B cell (primary cell): ENCODE data around the gene TNRC6C. TPM values are rescaled to one million over a fixed set of nuclear protein-coding genes. Genes with fewer than 3 reads are reported as not detected.

Experiments
- ATAC-seq: fragments of 200-7000 bp; cut with Tn5 transposase; one replicate; pipeline ENCODE4 v1.10.0; 2021; ENCODE audit warnings: low read depth, mild to moderate bottlenecking, moderate number of reproducible peaks, moderate library complexity
- CTCF ChIA-PET: fragments of 350-600 bp; sonication (Branson Sonifier 250); formaldehyde crosslinking; loops from one replicate; lab custom pipeline; 2021; ENCODE audit warnings: antibody characterized with exemption, inconsistent platforms; lab: Charles Lee
- POLR2A ChIA-PET: fragments of 350-600 bp; sonication (Branson Sonifier 250); formaldehyde crosslinking; loops from one replicate; lab custom pipeline; 2021; ENCODE audit warnings: antibody characterized with exemption; lab: Charles Lee
- DNase-seq: peaks from one replicate; pipeline ENCODE4 v3.0.0; 2013
- H2AFZ ChIP-seq: 2 replicates; pipeline ENCODE4 v1.6.1; 2012; ENCODE audit warnings: mild to moderate bottlenecking, low read depth, low read length; ENCODE audit not compliant: insufficient read depth, poor library complexity, severe bottlenecking
- H3K27ac ChIP-seq, 2 donors: 1 replicate in 1 of 2; 2 replicates in 1 of 2; pipeline ENCODE4 v1.5.1; 2012 to 2013; ENCODE audit warnings: low read length in 2 of 2, mild to moderate bottlenecking in 2 of 2, moderate library complexity in 1 of 2
- H3K27me3 ChIP-seq, 4 experiments: fragments of 200-600 bp in 1 of 4; sonication (generic) in 1 of 4; replicated peaks in 1 of 4; 1 replicate in 2 of 4; 2 replicates in 2 of 4; pipeline versions ENCODE4 v1.6.1 to v1.7.0; 2013 to 2016; ENCODE audit warnings: low read length in 3 of 4, mild to moderate bottlenecking in 2 of 4, mixed read lengths in 1 of 4, moderate library complexity in 1 of 4; ENCODE audit not compliant: insufficient read depth in 4 of 4, control insufficient read depth in 3 of 4; ENCODE audit errors: control extremely low read depth in 1 of 4
- H3K36me3 ChIP-seq, 2 experiments: replicated peaks in 1 of 2; 1 replicate in 1 of 2; 2 replicates in 1 of 2; pipeline versions ENCODE4 v1.6.1 to v1.7.1; 2013; ENCODE audit warnings: low read length in 1 of 2; ENCODE audit not compliant: insufficient read depth in 2 of 2, control insufficient read depth in 1 of 2; ENCODE audit errors: control extremely low read depth in 1 of 2, extremely low read depth in 1 of 2
- H3K4me1 ChIP-seq, 2 donors: fragments of 200-600 bp in 1 of 2; sonication (generic) in 1 of 2; 1 replicate in 1 of 2; 2 replicates in 1 of 2; pipeline versions ENCODE4 v1.5.1 to v1.6.1; 2013 to 2017; ENCODE audit warnings: low read length in 2 of 2; ENCODE audit not compliant: control insufficient read depth in 2 of 2, insufficient read depth in 2 of 2
- H3K4me2 ChIP-seq: replicated peaks from 2 replicates; pipeline ENCODE3; 2012; ENCODE audit warnings: mild to moderate bottlenecking, low read depth, low read length; ENCODE audit not compliant: poor library complexity, severe bottlenecking
- H3K4me3 ChIP-seq, 5 experiments: fragments of 200-600 bp in 1 of 5; sonication (generic) in 1 of 5; 1 replicate in 3 of 5; 2 replicates in 2 of 5; pipeline versions ENCODE4 v1.5.1 to v1.7.0; 2011 to 2016; ENCODE audit warnings: low read length in 4 of 5, mild to moderate bottlenecking in 4 of 5, low read depth in 2 of 5, control low read depth in 1 of 5, moderate library complexity in 1 of 5; ENCODE audit not compliant: insufficient read depth in 1 of 5; ENCODE audit errors: control extremely low read depth in 1 of 5, extremely low read depth in 1 of 5
- H3K79me2 ChIP-seq: fragments of 200-600 bp; sonication (generic); one replicate; pipeline ENCODE4 v1.6.0; 2016; ENCODE audit warnings: low read length; ENCODE audit not compliant: control insufficient read depth, insufficient read depth
- H3K9ac ChIP-seq: fragments of 200-600 bp; sonication (generic); 2 replicates; pipeline ENCODE4 v1.6.1; 2017; ENCODE audit warnings: mild to moderate bottlenecking, low read length, moderate library complexity
- H3K9me3 ChIP-seq, 3 donors: one replicate each; pipeline versions ENCODE4 v1.6.1 to v1.7.1; 2013; ENCODE audit warnings: low read length in 2 of 3; ENCODE audit not compliant: control insufficient read depth in 2 of 3, insufficient read depth in 1 of 3; ENCODE audit errors: control extremely low read depth in 1 of 3
- H4K20me1 ChIP-seq: 2 replicates; pipeline ENCODE4 v1.6.0; 2012; ENCODE audit warnings: mild to moderate bottlenecking, low read length; ENCODE audit not compliant: insufficient read depth, control insufficient read depth, poor library complexity, severe bottlenecking
- H3K27ac Mint-ChIP-seq: one replicate; pipeline ENCODE4 v1.8.0; 2021; ENCODE audit warnings: mixed read lengths
- H3K27me3 Mint-ChIP-seq: one replicate; pipeline ENCODE4 v1.8.0; 2021; ENCODE audit warnings: mixed read lengths
- H3K4me1 Mint-ChIP-seq: one replicate; pipeline ENCODE4 v1.8.0; 2021; ENCODE audit warnings: mixed read lengths
- H3K4me3 Mint-ChIP-seq: one replicate; pipeline ENCODE4 v1.8.0; 2021; ENCODE audit warnings: mixed read lengths
- H3K9me3 Mint-ChIP-seq: one replicate; pipeline ENCODE4 v1.8.0; 2022; ENCODE audit warnings: mixed read lengths; ENCODE audit not compliant: insufficient read depth
- EZH2 ChIP-seq: IDR thresholded peaks from 2 replicates; pipeline ENCODE4 v1.6.1; 2012; ENCODE audit warnings: borderline replicate concordance, low read depth, mild to moderate bottlenecking, moderate library complexity, low read length; ENCODE audit not compliant: insufficient read depth, poor library complexity, severe bottlenecking
- WGBS: methylation state at CpG from one replicate; pipeline ENCODE4 v1.1.5; 2013; ENCODE audit warnings: missing lambda C conversion rate; ENCODE audit not compliant: insufficient coverage; 5-methylcytosine and 5-hydroxymethylcytosine counted together
- intact Hi-C: fragments of 100-400 bp; cut with micrococcal nuclease; formaldehyde crosslinking; loops from one replicate; pipeline ENCODE4 v1.10.0; 2022
- polyA plus RNA-seq: library from polyadenylated mRNA; depleted of rRNA; stranded (reverse); fragments of >200 nt; gene quantifications from 2 replicates; pipeline ENCODE4 v1.2.3, GENCODE V29; 2012
- total RNA-seq, 2 donors: library from RNA; stranded (reverse); fragments of 120-200 nt in 1 of 2; gene quantifications; 1 replicate in 1 of 2; 2 replicates in 1 of 2; pipeline versions ENCODE4 v1.2.3 to v1.2.4, GENCODE V29; 2013 to 2022
- TF ChIP-seq, protein P1 (sequence below): fragments of 200-600 bp; IDR thresholded peaks from one replicate; pipeline ENCODE4 v1.8.0; 2022; ENCODE audit warnings: antibody characterized with exemption, mild to moderate bottlenecking

The TNRC6C gene
- total and polyA plus RNA-seq, 2 donors (not counting 1 experiment from before 2014, with no cell fraction given): 3.9 to 63.8 TPM

DNA sequence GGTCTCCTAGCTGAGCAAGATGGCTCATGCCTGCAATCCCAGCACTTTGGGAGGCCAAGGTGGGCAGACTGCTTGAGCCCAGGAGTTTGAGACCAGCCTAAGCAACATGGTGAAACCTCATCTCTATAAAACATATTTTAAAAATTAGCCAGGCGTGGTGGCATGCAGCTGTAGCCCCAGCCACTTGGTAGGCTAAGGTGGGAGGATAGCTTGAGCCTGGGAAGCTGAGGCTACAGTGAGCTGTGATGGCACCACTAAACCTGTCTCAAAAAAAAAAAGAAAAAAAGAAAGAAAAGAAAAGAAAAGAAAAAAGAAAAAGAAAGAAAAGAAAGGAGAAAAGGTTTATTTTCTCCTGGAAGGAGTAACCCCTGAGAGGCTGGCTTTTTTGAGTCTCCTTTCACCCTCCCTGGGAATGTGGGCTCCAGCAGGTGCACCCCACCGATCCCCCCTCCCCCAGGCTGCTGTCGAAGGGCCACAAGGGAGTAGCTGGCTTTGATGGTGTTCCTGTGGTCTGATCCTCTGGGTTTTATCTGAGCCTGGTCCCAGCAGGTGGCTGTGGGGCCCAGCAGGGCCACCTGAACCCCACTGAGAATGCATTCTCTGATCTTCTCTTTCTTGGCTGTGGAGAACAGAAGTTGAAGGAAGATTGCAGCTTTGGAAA lies 29.9 kb upstream of the TNRC6C start:
- Histone ChIP-seq H3K4me2 (no peak overlapping the region), H3K9ac (no peak overlapping the region), H3K27me3 (peaks cover 0 to 59% (median 8%) of the 10 kb centered on the region in 4 experiments), H3K79me2 (no peaks in the 10 kb centered on the region), H3K9me3 (peaks cover 0 to 5% (median 0%) of the 10 kb centered on the region in 3 donors), H4K20me1 (no peaks in the 10 kb centered on the region), H3K27ac (no peak overlapping the region), H3K4me3 (no peak overlapping the region), H3K36me3 (no peaks in the 10 kb centered on the region), H3K4me1 (no peaks in the 10 kb centered on the region), H2AFZ (no peak overlapping the region)
- no CpG with 5 or more reads among the region's 3 CpGs for WGBS
- TF ChIP-seq, protein P1, sequence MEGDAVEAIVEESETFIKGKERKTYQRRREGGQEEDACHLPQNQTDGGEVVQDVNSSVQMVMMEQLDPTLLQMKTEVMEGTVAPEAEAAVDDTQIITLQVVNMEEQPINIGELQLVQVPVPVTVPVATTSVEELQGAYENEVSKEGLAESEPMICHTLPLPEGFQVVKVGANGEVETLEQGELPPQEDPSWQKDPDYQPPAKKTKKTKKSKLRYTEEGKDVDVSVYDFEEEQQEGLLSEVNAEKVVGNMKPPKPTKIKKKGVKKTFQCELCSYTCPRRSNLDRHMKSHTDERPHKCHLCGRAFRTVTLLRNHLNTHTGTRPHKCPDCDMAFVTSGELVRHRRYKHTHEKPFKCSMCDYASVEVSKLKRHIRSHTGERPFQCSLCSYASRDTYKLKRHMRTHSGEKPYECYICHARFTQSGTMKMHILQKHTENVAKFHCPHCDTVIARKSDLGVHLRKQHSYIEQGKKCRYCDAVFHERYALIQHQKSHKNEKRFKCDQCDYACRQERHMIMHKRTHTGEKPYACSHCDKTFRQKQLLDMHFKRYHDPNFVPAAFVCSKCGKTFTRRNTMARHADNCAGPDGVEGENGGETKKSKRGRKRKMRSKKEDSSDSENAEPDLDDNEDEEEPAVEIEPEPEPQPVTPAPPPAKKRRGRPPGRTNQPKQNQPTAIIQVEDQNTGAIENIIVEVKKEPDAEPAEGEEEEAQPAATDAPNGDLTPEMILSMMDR: no peak
- TF ChIP-seq EZH2: no peak
- Mint-ChIP-seq H3K4me1 (peaks cover 5% of the 10 kb centered on the region), H3K9me3 (no peaks in the 10 kb centered on the region), H3K27ac (no peak overlapping the region), H3K4me3 (no peak overlapping the region), H3K27me3 (peaks cover 58% of the 10 kb centered on the region)
- ChIA-PET CTCF (interaction anchor here (0.7 kb wide), 1 partner anchor 85 kb away, joined by 3 read pairs; no protein-coding TSS in a partner anchor), POLR2A (interaction anchor here (0.7 kb wide), 1 partner anchor 26 kb away, joined by 3 read pairs; no protein-coding TSS in a partner anchor)
- DNase-seq (no peak), ATAC-seq (no peak)
- intact Hi-C loops: no loop called here

DNA sequence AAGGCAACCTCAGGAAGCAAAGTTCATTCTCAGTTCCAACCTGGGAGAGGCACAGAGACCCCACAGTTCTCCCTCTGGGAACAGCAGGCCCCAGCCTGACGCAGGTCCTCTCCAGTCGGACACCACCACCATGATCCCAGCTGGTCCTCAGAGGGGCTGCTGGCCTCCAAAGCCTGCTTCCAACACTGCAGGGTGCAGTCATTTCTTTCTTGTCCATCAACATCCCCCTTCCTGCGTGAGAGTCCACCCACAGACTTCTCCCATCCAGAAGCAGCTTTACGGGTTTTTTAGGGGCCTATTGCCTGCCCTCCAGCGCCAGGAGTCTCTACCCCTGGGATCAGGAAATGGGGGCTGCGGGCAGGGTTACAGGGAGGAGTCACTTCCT lies 29.3 kb upstream of the TNRC6C start:
- no peak overlapping the region for H3K27ac Mint-ChIP-seq

More for the DNA sequence above, 29.3 kb upstream of the TNRC6C start:
- Histone ChIP-seq H3K9ac (no peak overlapping the region), H3K9me3 (peaks cover 0 to 5% (median 0%) of the 10 kb centered on the region in 3 donors), H3K79me2 (no peaks in the 10 kb centered on the region), H3K36me3 (no peaks in the 10 kb centered on the region), H3K4me1 (no peaks in the 10 kb centered on the region), H3K27me3 (peaks cover 0 to 59% (median 7%) of the 10 kb centered on the region in 4 experiments), H3K4me2 (no peak overlapping the region), H3K27ac (no peak overlapping the region), H3K4me3 (no peak overlapping the region), H4K20me1 (no peaks in the 10 kb centered on the region), H2AFZ (no peak overlapping the region)
- ChIA-PET CTCF (interaction anchor here (0.7 kb wide), 1 partner anchor 84 kb away, joined by 3 read pairs; no protein-coding TSS in a partner anchor), POLR2A (interaction anchor here (0.7 kb wide), 1 partner anchor 26 kb away, joined by 3 read pairs; no protein-coding TSS in a partner anchor)
- DNase-seq: no peak
- Mint-ChIP-seq H3K4me3 (no peak overlapping the region), H3K27me3 (peaks cover 58% of the 10 kb centered on the region), H3K4me1 (peaks cover 7% of the 10 kb centered on the region), H3K9me3 (no peaks in the 10 kb centered on the region)
- intact Hi-C loops: no loop called here
- ATAC-seq: no peak
- TF ChIP-seq EZH2: no peak
- TF ChIP-seq, protein P1: no peak
- WGBS: 61% methylated on average over 4 of the region's 6 CpGs
